HepG2 (cell line): ENCODE measurements around the gene SOX11. TPM values are rescaled to one million over a fixed set of nuclear protein-coding genes. Genes with fewer than 3 reads are reported as not detected.

ENCODE experiments used
- ATAC-seq: fragments of 200-7000 bp; cut with Tn5 transposase; 3 replicates; pipeline ENCODE4 v1.9.1; 2020; ENCODE audit warnings: mild to moderate bottlenecking, moderate library complexity
- BruUV-seq: library from RNA; stranded (reverse); fragments of 400-500 nt; replicated peaks from 2 replicates; lab custom pipeline; 2021; lab: Mats Ljungman, UMichigan
- CTCF ChIA-PET: fragments of 300-600 bp; formaldehyde crosslinking; extraction: SDS; loops from one replicate; lab custom pipeline; 2021; ENCODE audit warnings: low total read pairs, inconsistent platforms, low intra/inter-chr PET ratio; lab: Yijun Ruan, JAX
- POLR2A ChIA-PET: fragments of 350-600 bp; sonication (Branson Sonifier 250); formaldehyde crosslinking; loops from one replicate; lab custom pipeline; 2020; ENCODE audit warnings: antibody characterized with exemption, inconsistent platforms; lab: Yijun Ruan, JAX
- DNase-seq: peaks from one replicate; pipeline ENCODE4 v3.0.0-alpha.2; 2015; ENCODE audit warnings: low spot score
- FAIRE-seq: peaks from 3 replicates; lab custom pipeline; 2011; peaks lifted over from hg19 to GRCh38; lab: Jason Lieb, UNC
- H2AFZ ChIP-seq: one replicate; pipeline ENCODE4 v1.6.1; 2011; ENCODE audit warnings: low read length, inconsistent platforms
- H3K27ac ChIP-seq: fragments of 300-600 bp; 3 replicates; pipeline ENCODE4 v1.8.0; 2011; ENCODE audit warnings: mixed run types, mild to moderate bottlenecking, mixed read lengths, low read length, inconsistent platforms; ENCODE audit not compliant: insufficient read depth; ENCODE audit errors: extremely low read length
- H3K27me3 ChIP-seq, 2 experiments: fragments of 200-600 bp in 1 of 2; 2 replicates in 1 of 2; 3 replicates in 1 of 2; pipeline versions ENCODE4 v1.6.0 to v1.8.0; 2011; ENCODE audit warnings: low read length in 2 of 2, mild to moderate bottlenecking in 2 of 2, moderate library complexity in 2 of 2, inconsistent platforms in 1 of 2; ENCODE audit not compliant: insufficient read depth in 2 of 2, control insufficient read depth in 1 of 2
- H3K36me3 ChIP-seq, 2 experiments: fragments of 200-600 bp in 1 of 2; replicated peaks in 1 of 2; 2 replicates in 1 of 2; 3 replicates in 1 of 2; pipeline versions ENCODE4 v1.5.1 to v1.8.0; 2011; ENCODE audit warnings: low read length in 2 of 2, inconsistent platforms in 1 of 2; ENCODE audit not compliant: insufficient read depth in 2 of 2, control insufficient read depth in 1 of 2
- H3K4me1 ChIP-seq: 2 replicates; pipeline ENCODE4 v1.5.1; 2012; ENCODE audit warnings: low read length, inconsistent platforms; ENCODE audit not compliant: insufficient read depth
- H3K4me2 ChIP-seq: 2 replicates; pipeline ENCODE4 v1.6.0; 2011; ENCODE audit warnings: low read depth, low read length, inconsistent platforms
- H3K4me3 ChIP-seq, 3 experiments: fragments of 200-600 bp in 1 of 3; sonication (generic), shearing (Covaris generic) in 1 of 3; replicated peaks in 1 of 3; 2 replicates each; pipeline ENCODE4 v1.5.1; 2011 to 2016; ENCODE audit warnings: low read length in 3 of 3, inconsistent platforms in 2 of 3, low read depth in 2 of 3, mild to moderate bottlenecking in 2 of 3, control low read depth in 1 of 3, mixed read lengths in 1 of 3; ENCODE audit not compliant: insufficient read depth in 1 of 3
- H3K79me2 ChIP-seq: one replicate; pipeline ENCODE4 v1.6.1; 2011; ENCODE audit warnings: low read length, inconsistent platforms; ENCODE audit not compliant: insufficient read depth
- H3K9ac ChIP-seq: 2 replicates; pipeline ENCODE4 v1.6.0; 2011; ENCODE audit warnings: mild to moderate bottlenecking, low read depth, low read length, inconsistent platforms; ENCODE audit not compliant: insufficient read depth
- H3K9me3 ChIP-seq: 2 replicates; pipeline ENCODE4 v1.5.1; 2012; ENCODE audit warnings: mild to moderate bottlenecking, low read length
- H4K20me1 ChIP-seq: 2 replicates; pipeline ENCODE4 v1.6.0; 2011; ENCODE audit warnings: inconsistent platforms, mild to moderate bottlenecking, low read length, moderate library complexity; ENCODE audit not compliant: insufficient read depth
- AGO2 ChIP-seq: fragments of 200-400 bp; formaldehyde crosslinking; optimal IDR thresholded peaks from 2 replicates; pipeline ENCODE3; 2017; ENCODE audit warnings: mild to moderate bottlenecking, low read depth, low read length, moderate library complexity
- PHF5A ChIP-seq: IDR thresholded peaks from one replicate; pipeline ENCODE4 v1.6.1; 2018; ENCODE audit warnings: low read depth, missing genetic modification reagents; ENCODE audit not compliant: unreplicated experiment
- SOX6 ChIP-seq, 2 experiments: fragments of 450-650 bp in 1 of 2; sonication (generic) in 1 of 2; formaldehyde crosslinking in 1 of 2; IDR thresholded peaks; 2 replicates each; pipeline versions ENCODE4 v1.4.0 to v1.6.1; 2017 to 2020; ENCODE audit warnings: antibody characterized with exemption in 1 of 2, mild to moderate bottlenecking in 1 of 2, missing genetic modification reagents in 1 of 2
- TOPORS ChIP-seq: sonication (generic); formaldehyde crosslinking; IDR thresholded peaks from 2 replicates; pipeline ENCODE4 v1.8.0; 2023; ENCODE audit warnings: mild to moderate bottlenecking, missing genetic modification reagents
- ZMAT3 ChIP-seq: sonication (generic); formaldehyde crosslinking; conservative IDR thresholded peaks from 2 replicates; pipeline ENCODE4 v1.7.0; 2021; ENCODE audit warnings: missing genetic modification reagents
- ZNF230 ChIP-seq: sonication (generic); formaldehyde crosslinking; IDR thresholded peaks from 2 replicates; pipeline ENCODE4 v1.4.0; 2020; ENCODE audit warnings: mild to moderate bottlenecking, missing genetic modification reagents
- ZNF83 ChIP-seq: sonication (generic); formaldehyde crosslinking; IDR thresholded peaks from 2 replicates; pipeline ENCODE4 v1.4.0; 2020; ENCODE audit warnings: missing genetic modification reagents, mild to moderate bottlenecking, borderline replicate concordance
- WGBS: methylation state at CpG from one replicate; pipeline ENCODE4 v1.1.6; 2017; ENCODE audit warnings: low lambda C conversion rate; 5-methylcytosine and 5-hydroxymethylcytosine counted together
- in situ Hi-C: cut with HindIII; loops from 2 replicates; pipeline ENCODE4 v1.10.0; 2017; ENCODE audit warnings: low pct_unique_long_range_greater_than_20kb; ENCODE audit not compliant: extremely low pct_ligation_motif_present
- intact Hi-C: fragments of 100-400 bp; cut with micrococcal nuclease; formaldehyde crosslinking; loops from one replicate; pipeline ENCODE4 v1.10.0; 2022; ENCODE audit not compliant: unreplicated experiment
- polyA plus RNA-seq, 8 experiments: library from polyadenylated mRNA; depleted of rRNA in 3 of 8; stranded (reverse) in 7 of 8; unstranded in 1 of 8; fragments of >200 nt; fragmentation: Illumina TruSeq in 4 of 8; extraction: Trizol in 4 of 8; gene quantifications; 2 replicates each; pipeline versions ENCODE4 v1.2.1 to v1.2.3, GENCODE V29; 2011 to 2016; ENCODE audit warnings: low read depth in 4 of 8, missing spikeins in 1 of 8, mixed read lengths in 1 of 8; ENCODE audit not compliant: insufficient read depth in 1 of 8
- total RNA-seq, 5 experiments: library from RNA; depleted of rRNA; stranded (reverse); fragments of >200 nt; fragmentation: Illumina TruSeq; extraction: Trizol; gene quantifications; 2 replicates each; pipeline ENCODE4 v1.2.3, GENCODE V29; 2016; ENCODE audit warnings: low read depth in 1 of 5
- TF ChIP-seq, protein P1 (sequence below): sonication (generic); formaldehyde crosslinking; IDR thresholded peaks from 2 replicates; pipeline ENCODE4 v1.4.0; 2020; ENCODE audit warnings: mild to moderate bottlenecking, low read depth, missing genetic modification reagents
- TF ChIP-seq, protein P2 (sequence below): sonication (generic); formaldehyde crosslinking; IDR thresholded peaks from 2 replicates; pipeline ENCODE4 v1.8.1; 2022; ENCODE audit warnings: low read depth, mild to moderate bottlenecking, missing genetic modification reagents

SOX11 gene
- total and polyA plus RNA-seq, 2 of the 13 experiments (the other 11 are each of a cell fraction or from before 2014, with no cell fraction given), result not detected

DNA sequence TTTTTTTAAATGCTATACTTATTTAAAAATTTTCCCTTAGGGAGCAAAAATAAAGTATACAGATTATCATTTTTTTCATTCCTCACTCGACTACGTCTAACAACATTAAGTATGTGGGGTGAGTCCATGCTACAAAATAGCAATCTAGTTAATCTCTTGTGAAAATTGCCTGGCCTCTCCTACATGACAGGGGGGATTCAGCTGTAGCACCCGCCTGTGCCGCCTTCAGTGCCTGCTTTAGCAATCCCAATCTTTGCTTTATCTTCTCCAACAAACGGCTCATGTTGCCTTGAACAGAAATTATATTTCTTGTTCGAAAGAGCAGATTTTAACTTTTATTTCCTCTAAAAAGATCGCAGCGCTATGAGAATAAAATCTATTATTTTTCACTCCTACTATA lies 2.4 kb upstream of the SOX11 start:
- whole genome bisulfite sequencing, result 34% methylated on average over 8 of the region's 8 CpGs
- no peak for ATAC-seq
- no peaks in the 10 kb centered on the region; a peak in 1 of 5 replicates for H3K27me3 ChIP-seq
- H3K9ac ChIP-seq, result no peak overlapping the region
- TF ChIP-seq SOX6 (IDR thresholded peaks at IDR 0.05) (no peak), SOX6 (CRISPR knock-in tag; IDR thresholded peaks at IDR 0.05) (no peak), AGO2 (no peak), ZNF83 (CRISPR knock-in tag) (no peak), ZMAT3 (CRISPR knock-in tag) (no peak), ZNF230 (CRISPR knock-in tag) (no peak), PHF5A (CRISPR knock-in tag) (no peak), TOPORS (no peak)
- TF ChIP-seq, protein P1, sequence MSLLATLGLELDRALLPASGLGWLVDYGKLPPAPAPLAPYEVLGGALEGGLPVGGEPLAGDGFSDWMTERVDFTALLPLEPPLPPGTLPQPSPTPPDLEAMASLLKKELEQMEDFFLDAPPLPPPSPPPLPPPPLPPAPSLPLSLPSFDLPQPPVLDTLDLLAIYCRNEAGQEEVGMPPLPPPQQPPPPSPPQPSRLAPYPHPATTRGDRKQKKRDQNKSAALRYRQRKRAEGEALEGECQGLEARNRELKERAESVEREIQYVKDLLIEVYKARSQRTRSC (CRISPR knock-in tag), result no peak
- TF ChIP-seq, protein P2, sequence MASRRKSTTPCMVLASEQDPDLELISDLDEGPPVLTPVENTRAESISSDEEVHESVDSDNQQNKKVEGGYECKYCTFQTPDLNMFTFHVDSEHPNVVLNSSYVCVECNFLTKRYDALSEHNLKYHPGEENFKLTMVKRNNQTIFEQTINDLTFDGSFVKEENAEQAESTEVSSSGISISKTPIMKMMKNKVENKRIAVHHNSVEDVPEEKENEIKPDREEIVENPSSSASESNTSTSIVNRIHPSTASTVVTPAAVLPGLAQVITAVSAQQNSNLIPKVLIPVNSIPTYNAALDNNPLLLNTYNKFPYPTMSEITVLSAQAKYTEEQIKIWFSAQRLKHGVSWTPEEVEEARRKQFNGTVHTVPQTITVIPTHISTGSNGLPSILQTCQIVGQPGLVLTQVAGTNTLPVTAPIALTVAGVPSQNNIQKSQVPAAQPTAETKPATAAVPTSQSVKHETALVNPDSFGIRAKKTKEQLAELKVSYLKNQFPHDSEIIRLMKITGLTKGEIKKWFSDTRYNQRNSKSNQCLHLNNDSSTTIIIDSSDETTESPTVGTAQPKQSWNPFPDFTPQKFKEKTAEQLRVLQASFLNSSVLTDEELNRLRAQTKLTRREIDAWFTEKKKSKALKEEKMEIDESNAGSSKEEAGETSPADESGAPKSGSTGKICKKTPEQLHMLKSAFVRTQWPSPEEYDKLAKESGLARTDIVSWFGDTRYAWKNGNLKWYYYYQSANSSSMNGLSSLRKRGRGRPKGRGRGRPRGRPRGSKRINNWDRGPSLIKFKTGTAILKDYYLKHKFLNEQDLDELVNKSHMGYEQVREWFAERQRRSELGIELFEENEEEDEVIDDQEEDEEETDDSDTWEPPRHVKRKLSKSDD (CRISPR knock-in tag), result no peak
- H3K4me2 ChIP-seq, result no peak overlapping the region
- H4K20me1 ChIP-seq, result no peaks in the 10 kb centered on the region
- no peaks in the 10 kb centered on the region for H3K9me3 ChIP-seq
- no peaks in the 10 kb centered on the region for H3K36me3 ChIP-seq
- H3K4me1 ChIP-seq, result no peaks in the 10 kb centered on the region
- CTCF ChIA-PET, result no interaction called here
- DNase-seq, result no peak
- no TSS peak for BruUV-seq
- H3K27ac ChIP-seq, result no peak overlapping the region
- H3K4me3 ChIP-seq, result no peak overlapping the region
- FAIRE-seq, result no peak
- in situ Hi-C loops (no loop called here), intact Hi-C loops (no loop called here)
- H2AFZ ChIP-seq, result no peak overlapping the region
- POLR2A ChIA-PET, result no interaction called here
- H3K79me2 ChIP-seq, result no peaks in the 10 kb centered on the region
